ENCODE measurements around the gene TMEM91. TPM values are rescaled to one million over a fixed set of nuclear protein-coding genes. Genes with fewer than 3 reads are reported as not detected.

The TMEM91 gene
- total RNA-seq, 1 experiment from 2014 or later, result 5.3 TPM

DNA sequence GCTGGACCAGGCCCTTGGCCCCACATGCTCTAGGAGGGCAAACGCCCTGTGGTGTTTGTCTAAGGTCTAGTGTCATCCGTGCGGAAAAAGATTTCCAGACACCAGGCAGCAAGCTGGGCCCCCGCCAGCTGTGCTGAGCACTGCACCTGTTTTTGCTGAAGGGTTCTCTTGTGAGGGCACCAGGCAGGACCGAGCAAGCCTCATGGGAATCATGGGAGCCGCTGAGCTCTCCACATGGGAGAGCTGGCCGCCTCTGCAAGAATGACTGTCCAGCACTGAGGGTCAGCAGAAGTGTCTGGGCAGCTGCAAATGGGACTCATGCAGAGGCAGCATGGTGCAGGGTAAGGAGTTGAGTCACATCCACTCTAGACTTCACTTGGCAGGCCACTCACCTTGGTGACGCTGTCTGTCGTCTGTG lies 38.8 kb downstream of the TMEM91 start (continued):
- TF ChIP-seq, protein P1, sequence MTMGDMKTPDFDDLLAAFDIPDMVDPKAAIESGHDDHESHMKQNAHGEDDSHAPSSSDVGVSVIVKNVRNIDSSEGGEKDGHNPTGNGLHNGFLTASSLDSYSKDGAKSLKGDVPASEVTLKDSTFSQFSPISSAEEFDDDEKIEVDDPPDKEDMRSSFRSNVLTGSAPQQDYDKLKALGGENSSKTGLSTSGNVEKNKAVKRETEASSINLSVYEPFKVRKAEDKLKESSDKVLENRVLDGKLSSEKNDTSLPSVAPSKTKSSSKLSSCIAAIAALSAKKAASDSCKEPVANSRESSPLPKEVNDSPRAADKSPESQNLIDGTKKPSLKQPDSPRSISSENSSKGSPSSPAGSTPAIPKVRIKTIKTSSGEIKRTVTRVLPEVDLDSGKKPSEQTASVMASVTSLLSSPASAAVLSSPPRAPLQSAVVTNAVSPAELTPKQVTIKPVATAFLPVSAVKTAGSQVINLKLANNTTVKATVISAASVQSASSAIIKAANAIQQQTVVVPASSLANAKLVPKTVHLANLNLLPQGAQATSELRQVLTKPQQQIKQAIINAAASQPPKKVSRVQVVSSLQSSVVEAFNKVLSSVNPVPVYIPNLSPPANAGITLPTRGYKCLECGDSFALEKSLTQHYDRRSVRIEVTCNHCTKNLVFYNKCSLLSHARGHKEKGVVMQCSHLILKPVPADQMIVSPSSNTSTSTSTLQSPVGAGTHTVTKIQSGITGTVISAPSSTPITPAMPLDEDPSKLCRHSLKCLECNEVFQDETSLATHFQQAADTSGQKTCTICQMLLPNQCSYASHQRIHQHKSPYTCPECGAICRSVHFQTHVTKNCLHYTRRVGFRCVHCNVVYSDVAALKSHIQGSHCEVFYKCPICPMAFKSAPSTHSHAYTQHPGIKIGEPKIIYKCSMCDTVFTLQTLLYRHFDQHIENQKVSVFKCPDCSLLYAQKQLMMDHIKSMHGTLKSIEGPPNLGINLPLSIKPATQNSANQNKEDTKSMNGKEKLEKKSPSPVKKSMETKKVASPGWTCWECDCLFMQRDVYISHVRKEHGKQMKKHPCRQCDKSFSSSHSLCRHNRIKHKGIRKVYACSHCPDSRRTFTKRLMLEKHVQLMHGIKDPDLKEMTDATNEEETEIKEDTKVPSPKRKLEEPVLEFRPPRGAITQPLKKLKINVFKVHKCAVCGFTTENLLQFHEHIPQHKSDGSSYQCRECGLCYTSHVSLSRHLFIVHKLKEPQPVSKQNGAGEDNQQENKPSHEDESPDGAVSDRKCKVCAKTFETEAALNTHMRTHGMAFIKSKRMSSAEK (CRISPR knock-in tag; IDR thresholded peaks at IDR 0.05; ENCODE audit: borderline replicate concordance), result no peak
- TF ChIP-seq, protein P2, sequence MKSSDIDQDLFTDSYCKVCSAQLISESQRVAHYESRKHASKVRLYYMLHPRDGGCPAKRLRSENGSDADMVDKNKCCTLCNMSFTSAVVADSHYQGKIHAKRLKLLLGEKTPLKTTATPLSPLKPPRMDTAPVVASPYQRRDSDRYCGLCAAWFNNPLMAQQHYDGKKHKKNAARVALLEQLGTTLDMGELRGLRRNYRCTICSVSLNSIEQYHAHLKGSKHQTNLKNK (CRISPR knock-in tag; IDR thresholded peaks at IDR 0.05), result no peak

DNA sequence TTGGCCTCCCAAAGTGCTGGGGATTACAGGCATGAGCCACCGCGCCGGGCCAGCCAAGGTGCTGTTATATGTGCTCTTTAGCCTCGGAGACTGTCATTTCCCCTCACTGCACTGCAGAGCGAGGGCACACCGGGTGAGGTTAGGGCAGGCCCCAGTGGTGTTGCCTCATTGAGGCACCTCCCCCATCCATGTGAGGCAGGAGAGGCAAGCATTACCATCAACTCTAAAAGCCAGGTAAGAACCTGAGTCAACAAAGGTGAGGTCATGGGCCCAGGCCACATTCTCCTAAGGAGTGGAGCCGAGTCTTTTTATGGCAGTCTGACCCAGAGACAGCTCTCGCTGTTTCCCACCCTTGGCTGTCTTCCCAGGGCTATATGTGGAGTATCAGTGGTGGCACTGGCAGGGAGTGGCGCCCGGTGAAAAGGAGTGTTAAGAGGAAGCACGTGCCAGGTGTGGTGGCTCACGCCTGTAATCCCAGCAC lies 39.9 kb downstream of the TMEM91 start:
- no peak overlapping the region for H3K27ac Mint-ChIP-seq
- DNase-seq (ENCODE audit: low spot score) (no peak), ATAC-seq (no peak)
- H3K9me3 Mint-ChIP-seq, result no peaks in the 10 kb centered on the region
- CTCF ChIA-PET, result interaction anchor here (1.0 kb wide), 1 partner anchor 13 kb away, joined by 3 read pairs; no protein-coding TSS in a partner anchor
- H3K36me3 Mint-ChIP-seq, result peaks cover 6% of the 10 kb centered on the region
- H3K4me3 Mint-ChIP-seq, result no peak overlapping the region
- no peaks in the 10 kb centered on the region; the same call in 1 of the 2 replicates for H3K27me3 Mint-ChIP-seq (ENCODE audit: low read depth)
- no peak for TF ChIP-seq PRDM15 (CRISPR knock-in tag; IDR thresholded peaks at IDR 0.05)
- TF ChIP-seq, protein P3, sequence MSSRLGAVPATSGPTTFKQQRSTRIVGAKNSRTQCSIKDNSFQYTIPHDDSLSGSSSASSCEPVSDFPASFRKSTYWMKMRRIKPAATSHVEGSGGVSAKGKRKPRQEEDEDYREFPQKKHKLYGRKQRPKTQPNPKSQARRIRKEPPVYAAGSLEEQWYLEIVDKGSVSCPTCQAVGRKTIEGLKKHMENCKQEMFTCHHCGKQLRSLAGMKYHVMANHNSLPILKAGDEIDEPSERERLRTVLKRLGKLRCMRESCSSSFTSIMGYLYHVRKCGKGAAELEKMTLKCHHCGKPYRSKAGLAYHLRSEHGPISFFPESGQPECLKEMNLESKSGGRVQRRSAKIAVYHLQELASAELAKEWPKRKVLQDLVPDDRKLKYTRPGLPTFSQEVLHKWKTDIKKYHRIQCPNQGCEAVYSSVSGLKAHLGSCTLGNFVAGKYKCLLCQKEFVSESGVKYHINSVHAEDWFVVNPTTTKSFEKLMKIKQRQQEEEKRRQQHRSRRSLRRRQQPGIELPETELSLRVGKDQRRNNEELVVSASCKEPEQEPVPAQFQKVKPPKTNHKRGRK (CRISPR knock-in tag; IDR thresholded peaks at IDR 0.05; ENCODE audit: borderline replicate concordance), result no peak
- TF ChIP-seq FOXJ3 (CRISPR knock-in tag; IDR thresholded peaks at IDR 0.05; ENCODE audit: borderline replicate concordance), result no peak
- no peak for TF ChIP-seq E2F1 (CRISPR knock-in tag; IDR thresholded peaks at IDR 0.05)
- TF ChIP-seq, protein P4, sequence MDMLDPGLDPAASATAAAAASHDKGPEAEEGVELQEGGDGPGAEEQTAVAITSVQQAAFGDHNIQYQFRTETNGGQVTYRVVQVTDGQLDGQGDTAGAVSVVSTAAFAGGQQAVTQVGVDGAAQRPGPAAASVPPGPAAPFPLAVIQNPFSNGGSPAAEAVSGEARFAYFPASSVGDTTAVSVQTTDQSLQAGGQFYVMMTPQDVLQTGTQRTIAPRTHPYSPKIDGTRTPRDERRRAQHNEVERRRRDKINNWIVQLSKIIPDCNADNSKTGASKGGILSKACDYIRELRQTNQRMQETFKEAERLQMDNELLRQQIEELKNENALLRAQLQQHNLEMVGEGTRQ (CRISPR knock-in tag; IDR thresholded peaks at IDR 0.05), result no peak
- no peak for TF ChIP-seq RELA (CRISPR knock-in tag; IDR thresholded peaks at IDR 0.05; ENCODE audit: borderline replicate concordance)
- TF ChIP-seq NFATC4 (CRISPR knock-in tag; IDR thresholded peaks at IDR 0.05), result no peak
- TF ChIP-seq ZNF317 (CRISPR knock-in tag; IDR thresholded peaks at IDR 0.05; ENCODE audit: borderline replicate concordance, low read depth), result no peak
- no peak for TF ChIP-seq GABPB1 (CRISPR knock-in tag; IDR thresholded peaks at IDR 0.05)
- no peaks in the 10 kb centered on the region for H3K4me1 Mint-ChIP-seq
- POLR2A ChIA-PET, result no interaction called here

Data from WTC11 (cell line).